ENCODE data around the gene RTN4IP1.

GRCh38 chr6:106546691-106547414 is 82.4 kb downstream of the RTN4IP1 start:
- TF ChIP-seq MXI1 (conservative IDR thresholded peaks at IDR 0.05; ENCODE audit: poor library complexity, severe bottlenecking) (no peak), CTCF (IDR thresholded peaks at IDR 0.05; ENCODE audit: poor library complexity, severe bottlenecking) (no peak), REST (IDR thresholded peaks at IDR 0.05; ENCODE audit: borderline replicate concordance) (no peak), TAF1 (IDR thresholded peaks at IDR 0.05; ENCODE audit: low read depth) (no peak), SMC3 (conservative IDR thresholded peaks at IDR 0.05; ENCODE audit: poor library complexity) (no peak), EP300 (conservative IDR thresholded peaks at IDR 0.05; ENCODE audit: poor library complexity, severe bottlenecking) (no peak), EZH2 (IDR thresholded peaks at IDR 0.05; ENCODE audit: borderline replicate concordance, insufficient read depth, low read length, poor library complexity, severe bottlenecking) (no peak), RAD21 (conservative IDR thresholded peaks at IDR 0.05) (no peak), POLR2AphosphoS5 (IDR thresholded peaks at IDR 0.05) (no peak)
